Measurements from ENCODE around the gene L3MBTL3. TPM values are rescaled to one million over a fixed set of nuclear protein-coding genes. Genes with fewer than 3 reads are reported as not detected.

Gene L3MBTL3
- total and polyA plus RNA-seq, 7 donors = 2.1 to 10.4 (median 4.2) TPM

GRCh38 chr6:129996387-129996786 lies 22.0 kb upstream of the L3MBTL3 start:
- no peak overlapping the region for H3K27ac ChIP-seq
- no peaks in the 10 kb centered on the region for H3K9me3 ChIP-seq
- no peaks in the 10 kb centered on the region for H3K36me3 ChIP-seq
- intact Hi-C loops (cut with DNase I) = no loop called here
- DNase-seq = no peak
- H3K27me3 ChIP-seq = no peaks in the 10 kb centered on the region
- TF ChIP-seq POLR2AphosphoS5 (IDR thresholded peaks at IDR 0.05) = no peak
- no peak for TF ChIP-seq POLR2A (IDR thresholded peaks at IDR 0.05)
- TF ChIP-seq EP300 (IDR thresholded peaks at IDR 0.05) = no peak
- TF ChIP-seq, protein P1, sequence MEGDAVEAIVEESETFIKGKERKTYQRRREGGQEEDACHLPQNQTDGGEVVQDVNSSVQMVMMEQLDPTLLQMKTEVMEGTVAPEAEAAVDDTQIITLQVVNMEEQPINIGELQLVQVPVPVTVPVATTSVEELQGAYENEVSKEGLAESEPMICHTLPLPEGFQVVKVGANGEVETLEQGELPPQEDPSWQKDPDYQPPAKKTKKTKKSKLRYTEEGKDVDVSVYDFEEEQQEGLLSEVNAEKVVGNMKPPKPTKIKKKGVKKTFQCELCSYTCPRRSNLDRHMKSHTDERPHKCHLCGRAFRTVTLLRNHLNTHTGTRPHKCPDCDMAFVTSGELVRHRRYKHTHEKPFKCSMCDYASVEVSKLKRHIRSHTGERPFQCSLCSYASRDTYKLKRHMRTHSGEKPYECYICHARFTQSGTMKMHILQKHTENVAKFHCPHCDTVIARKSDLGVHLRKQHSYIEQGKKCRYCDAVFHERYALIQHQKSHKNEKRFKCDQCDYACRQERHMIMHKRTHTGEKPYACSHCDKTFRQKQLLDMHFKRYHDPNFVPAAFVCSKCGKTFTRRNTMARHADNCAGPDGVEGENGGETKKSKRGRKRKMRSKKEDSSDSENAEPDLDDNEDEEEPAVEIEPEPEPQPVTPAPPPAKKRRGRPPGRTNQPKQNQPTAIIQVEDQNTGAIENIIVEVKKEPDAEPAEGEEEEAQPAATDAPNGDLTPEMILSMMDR (IDR thresholded peaks at IDR 0.05) = no peak
- H3K4me3 ChIP-seq = no peak overlapping the region
- no peaks in the 10 kb centered on the region for H3K4me1 ChIP-seq
- WGBS, 2 donors = 31 to 74% methylated on average over 6 of the region's 6 CpGs

DNA sequence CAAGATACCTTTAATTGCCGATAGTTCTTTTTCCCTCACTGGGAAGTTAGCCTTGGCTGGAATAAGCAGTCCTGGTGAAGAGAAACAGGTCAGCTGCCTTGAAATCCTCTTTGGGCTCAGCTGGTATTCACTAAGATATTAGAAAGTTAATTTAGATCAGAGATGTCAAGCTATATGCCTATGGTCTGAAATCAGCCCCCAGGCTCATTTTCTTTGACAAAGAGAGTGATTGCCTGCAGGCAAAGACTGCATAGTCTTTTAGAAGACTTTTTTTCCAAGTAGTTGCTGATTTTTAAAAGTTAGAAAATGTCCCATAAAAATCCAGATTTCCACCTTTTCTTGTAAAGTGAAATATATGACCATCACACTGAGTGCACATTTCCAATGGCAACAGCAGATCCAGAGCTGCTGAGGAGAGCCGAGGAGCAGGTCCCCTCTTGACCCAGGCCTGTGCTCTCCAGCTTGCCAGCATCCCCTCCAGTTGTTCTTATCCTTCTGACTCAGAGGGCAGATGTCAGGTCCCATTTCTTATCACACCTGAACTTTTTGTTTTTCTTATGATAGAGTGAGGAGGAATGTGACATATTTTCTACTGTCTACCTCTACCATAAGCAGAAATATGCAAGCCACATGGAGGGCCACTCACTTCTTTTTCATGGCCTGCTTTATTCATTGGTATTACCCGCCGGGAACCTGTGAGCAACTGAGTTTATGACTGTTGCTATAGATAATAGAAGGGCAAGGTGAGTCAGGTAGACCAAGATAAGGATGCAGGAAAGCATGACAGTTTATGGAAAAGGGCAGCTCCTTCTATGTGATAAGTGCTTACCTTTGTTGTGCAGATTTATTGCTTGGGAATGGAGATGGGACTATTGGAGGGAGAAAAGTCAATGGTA lies 17.6 kb upstream of the L3MBTL3 start:
- intact Hi-C loops (cut with DNase I) = no loop called here
- no peaks in the 10 kb centered on the region for H3K4me1 ChIP-seq
- no peaks in the 10 kb centered on the region for H3K27me3 ChIP-seq
- no peak for DNase-seq
- no peak overlapping the region for H3K27ac ChIP-seq
- no peaks in the 10 kb centered on the region for H3K9me3 ChIP-seq
- H3K4me3 ChIP-seq = no peak overlapping the region
- TF ChIP-seq POLR2A (IDR thresholded peaks at IDR 0.05) = no peak
- no peak for TF ChIP-seq EP300 (IDR thresholded peaks at IDR 0.05)
- TF ChIP-seq, protein P1 (IDR thresholded peaks at IDR 0.05) = no peak
- no peak for TF ChIP-seq POLR2AphosphoS5 (IDR thresholded peaks at IDR 0.05)
- WGBS, 2 donors = 58 to 71% methylated on average over 4 of the region's 4 CpGs
- no peaks in the 10 kb centered on the region for H3K36me3 ChIP-seq

DNA sequence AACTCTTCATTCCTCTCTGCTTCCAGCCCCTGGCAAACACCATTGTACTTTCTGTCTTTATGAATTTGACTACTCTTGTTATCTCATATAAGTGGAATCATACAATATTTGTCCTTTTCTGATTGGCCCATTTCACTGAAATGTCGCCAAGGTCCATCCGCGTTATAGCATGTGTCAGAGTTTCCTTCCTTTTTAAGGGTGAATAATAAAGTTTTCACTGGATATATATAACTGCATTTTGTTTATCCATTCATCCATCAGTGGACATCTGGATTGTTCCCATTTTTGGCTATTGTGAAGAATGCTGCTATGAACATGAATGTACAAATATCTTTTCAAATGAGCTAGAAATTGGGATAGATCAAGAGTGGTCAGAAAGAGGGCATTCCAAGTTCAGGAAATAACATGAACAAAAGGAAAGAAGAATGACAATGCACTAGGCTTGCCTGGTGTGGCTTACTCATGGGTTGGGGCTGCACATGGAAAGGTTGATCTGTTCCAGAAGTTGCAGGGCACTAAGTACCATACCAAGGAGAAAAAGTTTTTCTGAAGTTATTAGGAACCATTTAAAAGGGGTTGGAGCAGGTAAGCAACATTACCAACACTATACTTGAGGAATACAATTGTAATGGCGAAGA lies 10.0 kb upstream of the L3MBTL3 start:
- WGBS, 2 donors = 58 to 67% methylated on average over 4 of the region's 4 CpGs
- DNase-seq = no peak
- Histone ChIP-seq H3K9me3 (no peaks in the 10 kb centered on the region), H3K4me1 (no peaks in the 10 kb centered on the region), H3K27ac (no peak overlapping the region), H3K4me3 (no peak overlapping the region), H3K27me3 (no peaks in the 10 kb centered on the region), H3K36me3 (no peaks in the 10 kb centered on the region)
- intact Hi-C loops (cut with DNase I) = no loop called here
- TF ChIP-seq, protein P1 (IDR thresholded peaks at IDR 0.05) = no peak
- TF ChIP-seq EP300 (IDR thresholded peaks at IDR 0.05) (no peak), POLR2A (IDR thresholded peaks at IDR 0.05) (no peak), POLR2AphosphoS5 (IDR thresholded peaks at IDR 0.05) (no peak)

- Histone ChIP-seq H3K4me3 (no peak overlapping the region), H3K4me1 (no peaks in the 10 kb centered on the region), H3K9me3 (no peaks in the 10 kb centered on the region), H3K27ac (no peak overlapping the region), H3K36me3 (no peaks in the 10 kb centered on the region), H3K27me3 (no peaks in the 10 kb centered on the region)
- TF ChIP-seq POLR2A (IDR thresholded peaks at IDR 0.05) = no peak
- TF ChIP-seq, protein P1 (IDR thresholded peaks at IDR 0.05) = no peak
- TF ChIP-seq EP300 (IDR thresholded peaks at IDR 0.05) = no peak
- TF ChIP-seq POLR2AphosphoS5 (IDR thresholded peaks at IDR 0.05) = no peak
- intact Hi-C loops (cut with DNase I) = no loop called here
- DNase-seq = no peak
- WGBS, 2 donors = 78 to 84% methylated on average over 5 of the region's 5 CpGs
Observed at GRCh38 chr6:130009146-130009545, 9.2 kb upstream of the L3MBTL3 start.
